OCI-LY1 (cell line): ENCODE measurements around the gene ZNF418.

Experiments
- H2AFZ ChIP-seq: fragments of 200-600 bp; sonication (generic), shearing (Covaris generic); 2 replicates; pipeline ENCODE4 v1.6.0; 2014; ENCODE audit warnings: antibody characterized with exemption, mild to moderate bottlenecking, low read length
- H3F3A ChIP-seq: fragments of 200-600 bp; sonication (generic), shearing (Covaris generic); 2 replicates; pipeline ENCODE4 v1.6.0; 2014; ENCODE audit warnings: mild to moderate bottlenecking, antibody characterized with exemption, low read length, moderate library complexity; ENCODE audit not compliant: insufficient read depth
- H3K27ac ChIP-seq: fragments of 200-600 bp; sonication (generic); 2 replicates; pipeline ENCODE4 v1.5.1; 2014; ENCODE audit warnings: low read length, mixed run types, mild to moderate bottlenecking, low read depth; ENCODE audit not compliant: poor library complexity, severe bottlenecking
- H3K27me3 ChIP-seq: fragments of 200-600 bp; sonication (generic); 2 replicates; pipeline ENCODE4 v1.6.0; 2014; ENCODE audit warnings: antibody characterized with exemption, mild to moderate bottlenecking, low read length, moderate library complexity; ENCODE audit not compliant: insufficient read depth
- H3K36me3 ChIP-seq: fragments of 200-600 bp; sonication (generic); 2 replicates; pipeline ENCODE4 v1.6.1; 2014; ENCODE audit warnings: mild to moderate bottlenecking, antibody characterized with exemption, low read length, moderate library complexity, mixed read lengths; ENCODE audit not compliant: insufficient read depth
- H3K4me1 ChIP-seq: fragments of 200-600 bp; sonication (generic); 2 replicates; pipeline ENCODE4 v1.5.1; 2014; ENCODE audit warnings: mild to moderate bottlenecking, low read length, moderate library complexity; ENCODE audit not compliant: insufficient read depth, severe bottlenecking
- H3K4me2 ChIP-seq: fragments of 200-600 bp; sonication (generic), shearing (Covaris generic); 2 replicates; pipeline ENCODE4 v1.6.1; 2014; ENCODE audit warnings: low read length
- H3K4me3 ChIP-seq: fragments of 200-600 bp; sonication (generic); 2 replicates; pipeline ENCODE4 v1.5.1; 2014; ENCODE audit warnings: low read length, low read depth, mild to moderate bottlenecking, mixed read lengths; ENCODE audit not compliant: poor library complexity, severe bottlenecking
- H3K79me2 ChIP-seq: fragments of 200-600 bp; shearing (Covaris generic); 2 replicates; pipeline ENCODE4 v1.6.1; 2016; ENCODE audit warnings: mixed run types, low read length, mixed read lengths; ENCODE audit not compliant: insufficient read depth
- H3K9ac ChIP-seq: fragments of 200-600 bp; sonication (generic), shearing (Covaris generic); 2 replicates; pipeline ENCODE4 v1.6.1; 2014; ENCODE audit warnings: mild to moderate bottlenecking, low read length, mixed read lengths
- H3K9me2 ChIP-seq: fragments of 200-600 bp; sonication (generic), shearing (Covaris generic); 2 replicates; pipeline ENCODE4 v1.6.1; 2014; ENCODE audit warnings: low read depth, mild to moderate bottlenecking, low read length, mixed read lengths
- H3K9me3 ChIP-seq: fragments of 200-600 bp; shearing (Covaris generic); 2 replicates; pipeline ENCODE4 v1.6.1; 2014; ENCODE audit warnings: low read length, mixed read lengths
- H4K20me1 ChIP-seq: fragments of 200-600 bp; sonication (generic), shearing (Covaris generic); 2 replicates; pipeline ENCODE4 v1.6.0; 2016; ENCODE audit warnings: mild to moderate bottlenecking, low read length; ENCODE audit not compliant: insufficient read depth
- EZH2 ChIP-seq: fragments of 200-600 bp; sonication (generic), shearing (Covaris generic); IDR thresholded peaks from 2 replicates; pipeline ENCODE4 v1.8.0; 2017; ENCODE audit warnings: borderline replicate concordance, mixed run types, mild to moderate bottlenecking, antibody characterized with exemption, low read length, moderate library complexity, mixed read lengths
- TF ChIP-seq, protein P1 (sequence below): fragments of 200-600 bp; sonication (generic), shearing (Covaris generic); IDR thresholded peaks from 2 replicates; pipeline ENCODE4 v1.5.1; 2017; ENCODE audit warnings: mild to moderate bottlenecking, antibody characterized with exemption, low read length, moderate library complexity, mixed read lengths

The ZNF418 gene

DNA sequence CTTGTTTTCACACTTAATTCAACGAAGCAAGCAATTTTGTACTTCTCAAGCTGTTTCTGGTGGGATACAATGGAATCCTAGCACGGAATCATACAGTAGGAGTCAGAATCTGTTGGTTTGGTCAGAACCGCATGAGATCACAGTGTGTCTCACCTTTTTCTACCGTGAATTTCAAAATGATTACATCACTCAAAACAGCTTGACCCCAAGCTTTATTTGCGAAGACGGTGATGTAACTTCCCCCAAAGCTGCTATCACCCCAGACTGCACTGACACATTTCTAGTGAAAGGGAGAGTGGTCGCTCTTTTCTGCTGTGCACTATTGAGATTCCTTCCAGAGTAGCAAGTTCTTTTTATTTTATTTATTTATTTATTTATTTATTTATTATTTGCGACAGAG lies 29.6 kb upstream of the ZNF418 start:
- no peaks in the 10 kb centered on the region for H3K27me3 ChIP-seq
- no peak overlapping the region for H3K4me2 ChIP-seq
- H3F3A ChIP-seq: no peaks in the 10 kb centered on the region; the same call in 1 of the 2 replicates
- no peaks in the 10 kb centered on the region for H4K20me1 ChIP-seq
- no peaks in the 10 kb centered on the region for H3K36me3 ChIP-seq
- H3K4me1 ChIP-seq: no peaks in the 10 kb centered on the region
- H3K27ac ChIP-seq: no peak overlapping the region
- H3K79me2 ChIP-seq: no peaks in the 10 kb centered on the region
- peaks cover 12% of the 10 kb centered on the region; the same call in 1 of the 2 replicates for H3K9me3 ChIP-seq
- no peak overlapping the region for H3K9ac ChIP-seq
- H3K4me3 ChIP-seq: no peak overlapping the region
- H3K9me2 ChIP-seq: no peaks in the 10 kb centered on the region
- no peak overlapping the region for H2AFZ ChIP-seq
- TF ChIP-seq EZH2: no peak
- TF ChIP-seq, protein P1, sequence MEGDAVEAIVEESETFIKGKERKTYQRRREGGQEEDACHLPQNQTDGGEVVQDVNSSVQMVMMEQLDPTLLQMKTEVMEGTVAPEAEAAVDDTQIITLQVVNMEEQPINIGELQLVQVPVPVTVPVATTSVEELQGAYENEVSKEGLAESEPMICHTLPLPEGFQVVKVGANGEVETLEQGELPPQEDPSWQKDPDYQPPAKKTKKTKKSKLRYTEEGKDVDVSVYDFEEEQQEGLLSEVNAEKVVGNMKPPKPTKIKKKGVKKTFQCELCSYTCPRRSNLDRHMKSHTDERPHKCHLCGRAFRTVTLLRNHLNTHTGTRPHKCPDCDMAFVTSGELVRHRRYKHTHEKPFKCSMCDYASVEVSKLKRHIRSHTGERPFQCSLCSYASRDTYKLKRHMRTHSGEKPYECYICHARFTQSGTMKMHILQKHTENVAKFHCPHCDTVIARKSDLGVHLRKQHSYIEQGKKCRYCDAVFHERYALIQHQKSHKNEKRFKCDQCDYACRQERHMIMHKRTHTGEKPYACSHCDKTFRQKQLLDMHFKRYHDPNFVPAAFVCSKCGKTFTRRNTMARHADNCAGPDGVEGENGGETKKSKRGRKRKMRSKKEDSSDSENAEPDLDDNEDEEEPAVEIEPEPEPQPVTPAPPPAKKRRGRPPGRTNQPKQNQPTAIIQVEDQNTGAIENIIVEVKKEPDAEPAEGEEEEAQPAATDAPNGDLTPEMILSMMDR: no peak

DNA sequence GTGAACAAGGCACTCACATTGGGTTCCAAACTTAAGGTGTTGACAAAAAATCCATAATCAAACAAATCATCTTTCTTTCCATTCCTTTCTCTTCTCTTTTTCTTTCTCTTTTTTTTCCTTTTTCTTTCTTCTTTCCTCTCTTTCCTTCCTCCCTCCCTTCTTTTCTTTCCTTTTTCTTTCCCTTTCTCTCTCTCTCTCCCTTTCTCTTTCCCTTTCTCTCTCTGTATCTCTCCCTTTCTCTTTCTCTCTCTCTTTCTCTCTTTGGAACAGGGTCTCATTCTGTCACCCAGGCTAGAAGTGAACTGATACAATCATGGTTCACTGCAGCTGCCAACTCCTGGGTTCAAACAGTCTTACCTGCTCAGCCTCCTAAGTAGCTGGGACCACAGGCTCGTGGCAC lies 26.6 kb upstream of the ZNF418 start:
- Histone ChIP-seq H3K9me2 (no peaks in the 10 kb centered on the region), H3K4me3 (no peak overlapping the region), H2AFZ (no peak overlapping the region), H3K36me3 (no peaks in the 10 kb centered on the region), H3K4me2 (no peak overlapping the region), H3K27me3 (no peaks in the 10 kb centered on the region), H3K4me1 (no peaks in the 10 kb centered on the region), H3K9ac (no peak overlapping the region), H3K79me2 (no peaks in the 10 kb centered on the region), H3K9me3 (peaks cover 14% of the 10 kb centered on the region; the same call in 1 of the 2 replicates), H4K20me1 (no peaks in the 10 kb centered on the region), H3K27ac (no peak overlapping the region), H3F3A (no peaks in the 10 kb centered on the region; the same call in 1 of the 2 replicates)
- no peak for TF ChIP-seq EZH2
- TF ChIP-seq, protein P1: no peak

- Histone ChIP-seq H3K79me2 (no peaks in the 10 kb centered on the region), H3K4me3 (no peak overlapping the region)
These were observed 19.8 kb upstream of the ZNF418 start for GRCh38 chr19:57954996-57955395.

More at GRCh38 chr19:57954996-57955395, 19.8 kb upstream of the ZNF418 start:
- no peaks in the 10 kb centered on the region for H3K9me2 ChIP-seq
- H4K20me1 ChIP-seq: no peaks in the 10 kb centered on the region
- H3K9ac ChIP-seq: no peak overlapping the region
- no peaks in the 10 kb centered on the region for H3K4me1 ChIP-seq
- no peak overlapping the region for H3K27ac ChIP-seq
- peaks cover 8% of the 10 kb centered on the region; the same call in 1 of the 2 replicates for H3K9me3 ChIP-seq
- H3K36me3 ChIP-seq: no peaks in the 10 kb centered on the region
- no peak overlapping the region for H3K4me2 ChIP-seq
- H2AFZ ChIP-seq: no peak overlapping the region
- H3F3A ChIP-seq: no peaks in the 10 kb centered on the region
- TF ChIP-seq, protein P1: no peak
- no peak for TF ChIP-seq EZH2
- no peaks in the 10 kb centered on the region for H3K27me3 ChIP-seq
